Fibroblast of lung (primary cell): ENCODE measurements around the gene SLAMF8.

ENCODE experiments used
- EZH2 ChIP-seq: IDR thresholded peaks from 2 replicates; pipeline ENCODE4 v1.5.1; 2012; ENCODE audit warnings: low read length, control low read depth, mild to moderate bottlenecking; ENCODE audit errors: missing control alignments
- TF ChIP-seq, protein P1 (sequence below), 2 donors: IDR thresholded peaks in 1 of 2; conservative IDR thresholded peaks in 1 of 2; 1 replicate in 1 of 2; 2 replicates in 1 of 2; pipeline ENCODE4 v1.5.1; 2011 to 2012; ENCODE audit warnings: low read length in 2 of 2, control low read depth in 1 of 2, inconsistent platforms in 1 of 2, low read depth in 1 of 2, mild to moderate bottlenecking in 1 of 2

DNA sequence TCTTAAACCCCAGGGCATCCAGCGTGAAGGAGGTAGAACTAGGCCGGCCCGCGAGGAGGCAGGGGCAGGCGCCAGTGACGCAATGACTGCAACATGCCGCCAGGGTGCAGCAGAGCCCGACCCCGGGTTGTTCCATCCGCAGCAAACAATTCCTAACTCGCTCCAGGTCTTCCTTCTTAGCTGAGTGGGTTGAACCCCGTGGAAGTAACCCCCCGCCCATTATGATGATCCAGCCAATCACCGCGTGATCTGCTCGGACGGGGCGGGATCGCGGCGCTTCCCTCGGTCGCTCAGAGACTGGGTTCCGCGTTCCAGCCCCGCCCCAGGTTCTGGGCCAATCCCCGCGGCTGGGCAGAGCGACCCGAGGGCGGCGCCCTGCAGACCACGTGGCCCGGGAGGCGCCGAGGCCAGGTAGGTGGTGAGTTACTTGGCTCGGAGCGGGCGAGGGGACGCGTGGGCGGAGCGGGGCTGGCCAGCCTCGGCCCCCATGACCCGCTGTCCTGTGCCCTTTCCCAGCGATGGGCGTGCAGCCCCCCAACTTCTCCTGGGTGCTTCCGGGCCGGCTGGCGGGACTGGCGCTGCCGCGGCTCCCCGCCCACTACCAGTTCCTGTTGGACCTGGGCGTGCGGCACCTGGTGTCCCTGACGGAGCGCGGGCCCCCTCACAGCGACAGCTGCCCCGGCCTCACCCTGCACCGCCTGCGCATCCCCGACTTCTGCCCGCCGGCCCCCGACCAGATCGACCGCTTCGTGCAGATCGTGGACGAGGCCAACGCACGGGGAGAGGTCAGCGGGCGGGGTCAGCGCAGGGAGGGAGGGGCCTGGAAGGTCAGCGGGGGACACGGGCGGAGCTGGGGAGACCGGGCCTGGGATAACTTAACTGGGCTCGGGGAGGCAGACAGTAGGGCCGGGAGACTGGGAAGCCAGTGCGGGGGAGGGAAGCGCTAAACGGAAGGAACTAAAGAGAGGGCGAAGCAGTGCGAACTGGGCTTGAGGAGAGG lies 45.8 kb upstream of the SLAMF8 start, which contains the start of gene DUSP23:
- TF ChIP-seq, protein P1, sequence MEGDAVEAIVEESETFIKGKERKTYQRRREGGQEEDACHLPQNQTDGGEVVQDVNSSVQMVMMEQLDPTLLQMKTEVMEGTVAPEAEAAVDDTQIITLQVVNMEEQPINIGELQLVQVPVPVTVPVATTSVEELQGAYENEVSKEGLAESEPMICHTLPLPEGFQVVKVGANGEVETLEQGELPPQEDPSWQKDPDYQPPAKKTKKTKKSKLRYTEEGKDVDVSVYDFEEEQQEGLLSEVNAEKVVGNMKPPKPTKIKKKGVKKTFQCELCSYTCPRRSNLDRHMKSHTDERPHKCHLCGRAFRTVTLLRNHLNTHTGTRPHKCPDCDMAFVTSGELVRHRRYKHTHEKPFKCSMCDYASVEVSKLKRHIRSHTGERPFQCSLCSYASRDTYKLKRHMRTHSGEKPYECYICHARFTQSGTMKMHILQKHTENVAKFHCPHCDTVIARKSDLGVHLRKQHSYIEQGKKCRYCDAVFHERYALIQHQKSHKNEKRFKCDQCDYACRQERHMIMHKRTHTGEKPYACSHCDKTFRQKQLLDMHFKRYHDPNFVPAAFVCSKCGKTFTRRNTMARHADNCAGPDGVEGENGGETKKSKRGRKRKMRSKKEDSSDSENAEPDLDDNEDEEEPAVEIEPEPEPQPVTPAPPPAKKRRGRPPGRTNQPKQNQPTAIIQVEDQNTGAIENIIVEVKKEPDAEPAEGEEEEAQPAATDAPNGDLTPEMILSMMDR (conservative IDR thresholded peaks at IDR 0.05 in 1 of 2, IDR thresholded peaks at IDR 0.05 in 1 of 2; ENCODE audit: low read depth in 1 of 2, low read length in 2 of 2): peak; percentile 85 to 93
- TF ChIP-seq EZH2: no peak
